ENCODE measurements around the gene BCAS3.
"Not testable (repeated sequence)": the region's sequence is repeated elsewhere in the genome, so short reads cannot be mapped to it uniquely, and the experiment has no call there.

BCAS3 gene

DNA sequence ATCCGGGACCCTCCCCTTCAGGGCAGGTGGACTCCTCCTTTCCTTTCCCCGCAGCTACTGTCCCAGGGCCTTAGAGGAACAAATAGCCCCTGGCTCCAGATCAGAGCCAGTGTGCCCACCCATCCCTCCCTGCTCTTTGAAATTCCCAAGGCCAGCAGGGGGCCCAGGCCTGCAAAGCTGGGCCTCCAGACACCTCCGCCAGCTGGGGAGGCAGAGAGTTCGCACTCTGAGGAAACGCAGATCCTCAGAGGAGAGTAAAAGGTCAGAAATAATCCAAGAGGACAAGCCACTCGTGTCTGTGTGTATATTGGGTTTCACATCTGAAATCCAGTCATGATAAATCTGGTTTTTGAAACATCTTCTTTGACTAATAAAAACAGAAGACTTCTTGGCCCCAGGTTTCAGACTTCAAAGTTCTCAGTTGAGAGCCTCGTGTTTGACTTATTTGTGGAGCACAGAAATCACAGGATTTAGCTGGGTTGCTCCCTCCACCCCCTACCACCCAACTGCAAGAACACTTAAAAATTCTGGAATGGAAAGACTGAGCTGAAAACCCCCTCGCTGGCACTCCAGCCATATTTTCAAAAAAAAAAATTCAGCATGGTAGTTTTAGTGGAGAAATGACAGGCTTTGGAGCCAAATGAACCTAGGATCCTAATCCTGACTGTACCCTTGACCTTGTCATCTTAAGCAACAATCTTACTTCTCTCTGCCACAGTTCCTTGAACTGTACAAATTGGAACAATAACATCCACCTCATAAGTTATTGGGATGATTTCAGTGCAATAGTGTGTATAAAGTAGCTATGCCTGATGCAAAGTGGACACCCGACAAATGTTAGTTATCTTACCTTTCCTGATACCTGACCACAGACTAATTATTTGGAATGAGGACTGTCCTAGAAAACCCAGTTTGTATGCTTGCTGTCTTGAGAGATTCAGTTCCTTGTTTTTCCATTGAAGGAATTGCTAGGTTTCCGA is 677.5 kb downstream of the BCAS3 start:
- no peak for DNase-seq

- DNase-seq, result not testable (repeated sequence)
Observed at GRCh38 chr17:61357061-61357460, 679.4 kb downstream of the BCAS3 start.

GRCh38 chr17:61359513-61359912 is 681.9 kb downstream of the BCAS3 start:
- not testable (repeated sequence) for DNase-seq

GRCh38 chr17:61360318-61360943 is 682.8 kb downstream of the BCAS3 start:
- DNase-seq, result no peak

GRCh38 chr17:61361084-61361483 is 683.4 kb downstream of the BCAS3 start:
- no peak for DNase-seq

DNA sequence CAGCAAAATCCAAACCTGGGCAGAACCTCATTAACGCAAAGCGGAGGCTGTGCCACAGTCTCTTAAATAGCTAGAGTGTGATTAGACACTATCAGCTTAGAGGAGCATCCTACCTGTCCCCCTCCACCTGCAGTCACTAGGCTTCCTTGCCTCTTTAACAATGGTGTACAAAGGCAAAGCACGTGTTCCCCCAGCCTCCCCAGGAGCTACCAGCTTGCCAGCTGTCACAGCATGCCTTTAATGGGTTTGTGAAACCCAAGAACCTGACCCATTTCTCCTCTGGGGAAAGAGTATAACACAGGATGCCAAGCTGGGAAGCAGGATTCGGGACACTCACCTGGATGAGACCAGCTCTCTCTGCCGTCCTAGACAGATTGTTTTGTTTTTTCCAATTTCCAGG is 684.7 kb downstream of the BCAS3 start:
- DNase-seq, result no peak

DNA sequence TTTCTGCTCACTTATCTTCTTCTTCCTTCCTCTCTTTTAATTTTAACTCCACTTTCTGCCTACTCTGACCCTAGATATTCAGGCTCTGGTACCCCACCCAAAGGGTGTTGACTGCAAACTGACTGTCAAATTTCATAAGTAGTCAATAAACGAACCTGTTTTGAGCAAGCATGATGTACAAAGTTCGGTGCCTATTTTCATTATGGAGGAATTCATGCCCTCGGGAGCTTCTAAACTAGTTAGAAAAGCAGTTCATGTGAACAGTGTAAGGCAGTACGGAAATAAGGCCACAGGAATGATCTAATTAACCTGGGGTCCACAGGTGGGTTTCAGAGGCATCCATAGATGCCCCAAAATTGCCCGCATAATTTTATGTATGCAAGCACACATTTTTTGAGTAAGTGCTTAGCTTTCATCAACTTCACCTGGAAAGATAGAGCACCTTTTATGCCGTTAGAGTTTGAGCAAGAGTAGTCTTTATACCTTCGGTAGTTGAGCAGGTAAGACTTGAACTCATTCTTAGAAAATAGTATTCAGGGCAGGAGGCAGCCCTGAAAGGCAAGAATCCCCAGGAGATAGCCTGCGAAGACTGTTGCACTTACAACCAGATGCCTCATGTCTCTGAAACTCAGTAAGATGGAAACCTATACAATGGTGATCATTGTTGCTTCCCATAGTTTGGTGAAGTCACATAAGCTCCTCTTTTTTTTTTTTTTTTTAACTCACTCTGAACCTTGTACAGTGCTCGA is 685.4 kb downstream of the BCAS3 start:
- no peak for DNase-seq

DNA sequence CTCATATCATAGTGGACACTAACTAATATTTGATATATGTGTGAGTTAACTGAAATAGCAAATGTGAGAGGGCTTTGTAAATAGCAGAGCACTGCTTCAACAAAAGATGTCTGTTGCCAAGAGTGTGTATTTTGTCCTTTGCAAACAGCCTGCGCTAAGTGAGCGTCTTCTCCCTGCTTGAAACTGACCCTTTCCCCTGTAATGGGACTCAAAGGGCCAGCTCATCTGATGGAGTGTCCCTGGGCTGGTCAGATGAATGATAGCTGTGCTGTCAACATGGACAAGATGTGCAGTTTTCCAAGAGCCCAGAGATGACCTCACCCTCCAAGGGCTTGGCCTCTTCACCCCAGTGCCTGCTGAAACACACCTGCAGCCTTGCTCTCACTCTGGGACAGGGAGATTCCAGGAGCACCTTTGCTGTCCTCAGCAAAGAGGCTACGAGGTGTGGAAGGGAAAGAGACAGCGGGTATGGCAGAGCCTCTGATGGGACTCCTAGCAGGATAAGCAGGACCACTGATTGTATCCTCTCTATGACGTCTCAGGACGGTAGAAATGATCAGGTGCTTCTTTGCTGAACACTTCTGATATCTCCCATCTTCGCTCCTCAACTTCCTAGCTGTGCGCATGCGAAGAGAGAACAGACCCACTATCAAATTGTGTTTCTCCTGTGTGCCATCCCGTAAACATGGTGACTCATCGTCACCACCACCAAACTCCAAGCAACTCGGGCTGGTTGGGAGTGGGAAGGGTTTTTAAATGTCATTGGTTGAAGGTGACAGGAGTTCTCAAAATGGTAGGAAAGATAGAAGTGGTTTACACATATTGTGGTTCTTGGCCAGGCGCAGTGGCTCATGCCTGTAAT is 686.2 kb downstream of the BCAS3 start:
- DNase-seq, result no peak

GRCh38 chr17:61364463-61364846 is 686.8 kb downstream of the BCAS3 start:
- no peak for DNase-seq

DNA sequence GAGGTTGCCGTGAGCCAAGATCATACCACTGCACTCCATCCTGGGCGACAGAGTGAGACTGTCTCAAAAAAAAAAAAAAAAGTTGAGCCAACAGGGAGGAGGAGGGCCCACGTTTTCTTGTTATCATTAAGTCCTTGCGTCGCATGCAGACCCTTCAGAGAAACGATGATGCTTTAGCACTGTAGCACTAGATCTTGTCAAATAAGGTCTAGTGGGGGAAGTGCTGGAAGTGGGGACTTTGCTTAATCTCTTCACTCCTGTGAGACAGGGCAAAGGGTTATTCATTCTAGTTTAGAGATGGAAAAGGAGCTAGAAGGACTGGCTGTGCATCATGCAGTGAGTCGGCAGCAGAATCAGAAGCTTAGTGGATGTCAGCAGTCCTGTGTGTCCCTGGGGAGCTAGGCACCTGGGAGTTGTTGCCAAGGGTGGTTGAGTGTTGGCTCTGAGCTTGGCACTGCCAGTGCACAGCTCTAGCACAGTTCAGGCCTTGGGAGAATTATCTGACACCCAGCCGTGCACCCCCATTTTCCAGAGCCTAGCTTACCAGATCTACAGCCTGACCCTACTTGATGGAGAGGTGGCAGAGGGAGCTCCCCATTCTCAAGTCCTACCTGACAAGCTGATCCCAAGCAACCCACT is 688.5 kb downstream of the BCAS3 start:
- no peak for DNase-seq

DNA sequence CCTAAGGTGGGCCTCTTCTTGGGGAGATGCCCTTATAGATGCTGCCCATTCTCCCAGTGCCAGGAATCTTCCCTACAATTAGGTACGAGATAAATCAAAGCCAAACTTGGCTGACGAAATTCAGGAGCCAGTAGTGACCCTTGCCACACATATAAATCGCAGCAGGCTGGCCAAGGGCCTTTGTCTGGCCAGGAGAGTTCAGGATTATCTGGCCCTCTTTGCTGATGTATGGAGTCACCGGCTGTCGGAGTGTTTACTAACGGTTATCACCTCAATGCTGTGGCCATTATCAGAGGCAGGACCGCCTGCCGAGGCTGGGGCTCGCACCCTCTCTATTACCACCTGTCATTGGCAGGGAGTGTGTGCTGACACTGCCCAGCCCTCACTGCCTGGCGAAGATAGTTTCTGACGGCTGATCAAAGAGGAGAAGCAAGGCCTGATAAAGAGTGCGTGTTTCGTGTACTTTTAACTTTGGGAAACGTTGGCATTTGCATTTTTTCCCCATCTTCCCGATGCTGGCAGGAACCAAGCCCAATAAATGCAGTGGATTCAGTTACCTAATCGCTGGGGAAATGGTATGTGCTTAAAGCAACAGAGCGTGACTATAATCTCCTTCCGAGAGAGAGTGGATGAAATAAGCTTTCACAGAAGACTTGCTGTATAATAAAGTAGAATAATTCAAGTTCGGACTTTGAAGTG is 689.2 kb downstream of the BCAS3 start:
- DNase-seq, result no peak

DNA sequence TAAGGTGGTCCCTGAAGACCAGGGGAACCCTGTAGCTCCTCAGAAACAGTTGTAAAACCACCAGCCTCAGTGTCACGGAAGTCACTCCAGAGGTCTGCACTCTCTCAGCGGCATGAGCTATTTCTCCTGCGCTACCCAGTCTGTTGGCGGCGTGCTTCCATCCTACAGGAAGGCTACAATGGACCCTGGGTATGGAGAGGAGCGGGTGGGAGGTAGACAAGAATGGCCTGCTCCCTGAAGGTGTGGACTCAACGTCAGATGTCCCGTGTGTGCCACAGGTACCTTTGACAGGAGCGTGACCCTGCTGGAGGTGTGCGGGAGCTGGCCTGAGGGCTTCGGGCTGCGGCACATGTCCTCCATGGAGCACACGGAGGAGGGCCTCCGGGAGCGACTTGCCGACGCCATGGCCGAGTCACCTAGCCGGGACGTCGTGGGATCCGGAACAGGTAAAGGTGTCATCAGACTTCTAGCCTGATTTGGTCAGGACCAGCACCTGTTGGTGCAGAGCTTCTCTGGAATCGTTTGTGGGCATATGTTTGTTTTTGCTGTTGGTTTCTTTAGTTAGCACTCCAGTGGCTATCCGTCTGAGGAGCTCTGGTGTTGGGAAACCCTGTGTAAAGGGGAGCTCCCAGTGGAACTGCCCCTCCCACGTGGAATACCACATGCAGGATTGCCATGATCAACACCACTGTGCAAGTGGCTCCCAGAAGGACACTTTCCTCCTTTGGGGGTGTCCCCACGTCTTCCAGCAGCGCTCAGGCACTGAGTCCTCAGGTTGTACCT is 690.6 kb downstream of the BCAS3 start:
- DNase-seq, result no peak

DNA sequence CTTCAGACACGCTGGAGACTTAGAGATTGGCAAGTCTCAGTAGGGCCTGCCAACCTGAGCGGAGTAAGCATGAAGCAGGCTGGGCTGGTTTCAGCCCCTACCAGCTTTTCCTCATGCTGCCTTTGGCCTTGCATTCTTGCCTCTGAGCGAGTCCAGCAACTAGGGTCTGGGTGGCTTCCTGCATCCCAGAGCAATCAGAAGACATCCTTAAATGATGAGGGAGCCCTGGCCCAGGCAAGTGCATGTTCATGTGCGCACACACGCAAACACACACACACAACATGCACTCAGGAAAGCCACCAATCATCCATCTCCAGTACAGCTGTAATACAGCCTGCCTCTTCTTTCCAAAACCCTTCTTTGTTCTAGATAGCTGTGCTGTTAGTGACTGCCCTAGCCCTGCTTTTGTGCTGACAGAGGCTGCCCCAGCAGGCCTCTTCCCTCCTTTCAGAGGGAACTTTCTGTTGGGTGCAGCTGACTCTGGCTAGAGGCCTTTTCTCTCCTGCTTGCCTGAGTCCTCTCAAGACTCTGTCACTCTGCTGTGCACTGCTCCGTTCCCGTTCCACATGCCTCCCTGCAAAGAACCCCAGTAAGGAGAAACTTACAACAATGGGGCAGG is 691.3 kb downstream of the BCAS3 start:
- no peak for DNase-seq

GRCh38 chr17:61369751-61370150 is 692.1 kb downstream of the BCAS3 start:
- DNase-seq, result no peak

DNA sequence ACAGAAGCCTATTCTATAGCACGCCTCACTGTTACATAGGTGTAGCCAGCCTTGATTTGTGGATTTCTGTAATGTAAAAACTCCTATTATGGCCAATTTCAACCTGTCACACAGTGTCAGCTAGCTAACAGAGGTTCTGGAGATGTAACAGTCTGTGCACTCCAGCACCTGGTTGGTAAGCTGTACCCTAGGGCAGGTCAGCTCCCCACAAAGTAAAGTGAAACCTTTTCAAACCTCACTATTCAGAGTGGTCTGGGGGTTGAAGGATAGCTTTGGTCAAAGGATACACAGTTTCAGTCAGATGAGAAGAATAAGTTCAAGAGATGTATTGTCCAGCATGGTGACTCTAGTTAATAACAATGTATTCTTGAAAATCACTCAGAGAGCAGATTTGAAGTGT is 693.5 kb downstream of the BCAS3 start:
- DNase-seq, result no peak

- no peak for DNase-seq
Observed at GRCh38 chr17:61371606-61372005, 694.0 kb downstream of the BCAS3 start.

- no peak for DNase-seq
Observed at GRCh38 chr17:61372436-61372835, 694.8 kb downstream of the BCAS3 start.

DNA sequence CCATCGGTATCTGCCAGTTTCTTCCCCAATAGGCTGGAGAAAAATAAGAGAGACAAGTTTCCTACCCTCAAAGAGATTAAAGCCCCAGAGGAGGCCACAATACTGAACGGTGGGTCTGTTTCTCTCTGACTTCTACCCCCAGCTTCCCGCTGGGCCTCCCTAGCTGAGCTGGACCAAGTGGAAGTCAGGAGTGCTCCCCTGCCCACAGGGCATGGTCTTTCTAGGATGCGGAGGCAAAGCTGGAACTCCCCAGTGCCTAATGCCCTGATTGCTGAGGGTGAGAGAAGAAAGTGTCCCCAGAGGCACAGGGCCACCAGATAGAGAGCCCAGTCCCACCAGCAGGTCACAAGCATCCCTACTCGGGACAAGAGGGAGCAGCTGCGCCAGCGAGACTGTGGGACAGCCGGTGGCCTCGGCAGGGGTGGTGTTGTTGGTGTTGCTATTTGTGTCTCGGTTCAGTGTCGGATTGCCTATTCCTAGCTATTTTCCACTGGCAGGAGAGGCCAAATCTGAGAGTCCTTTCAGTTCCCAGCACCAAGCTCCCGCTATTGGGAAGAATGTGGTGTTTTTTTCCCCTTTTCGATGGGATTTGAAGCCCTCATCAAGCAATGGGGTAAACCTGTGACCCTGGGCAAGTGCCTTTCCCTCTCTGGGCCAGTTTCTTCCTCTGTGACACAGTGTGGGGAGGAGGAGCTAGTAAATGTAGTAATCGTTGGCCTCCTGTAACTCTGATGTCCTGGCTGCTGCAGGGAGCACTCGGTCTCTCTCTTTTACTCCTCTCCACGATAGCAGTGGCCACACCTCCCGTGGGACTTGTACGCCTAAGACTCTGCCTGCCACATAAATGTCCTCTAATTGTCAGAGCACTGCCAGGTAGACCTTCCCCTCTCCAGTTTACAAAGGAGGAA is 699.5 kb downstream of the BCAS3 start:
- DNase-seq, result no peak
